ENCODE measurements around the gene UNC45A. TPM values are rescaled to one million over a fixed set of nuclear protein-coding genes. Genes with fewer than 3 reads are reported as not detected.
"Not testable (repeated sequence)": the region's sequence is repeated elsewhere in the genome, so short reads cannot be mapped to it uniquely, and the experiment has no call there.

The UNC45A gene, protein sequence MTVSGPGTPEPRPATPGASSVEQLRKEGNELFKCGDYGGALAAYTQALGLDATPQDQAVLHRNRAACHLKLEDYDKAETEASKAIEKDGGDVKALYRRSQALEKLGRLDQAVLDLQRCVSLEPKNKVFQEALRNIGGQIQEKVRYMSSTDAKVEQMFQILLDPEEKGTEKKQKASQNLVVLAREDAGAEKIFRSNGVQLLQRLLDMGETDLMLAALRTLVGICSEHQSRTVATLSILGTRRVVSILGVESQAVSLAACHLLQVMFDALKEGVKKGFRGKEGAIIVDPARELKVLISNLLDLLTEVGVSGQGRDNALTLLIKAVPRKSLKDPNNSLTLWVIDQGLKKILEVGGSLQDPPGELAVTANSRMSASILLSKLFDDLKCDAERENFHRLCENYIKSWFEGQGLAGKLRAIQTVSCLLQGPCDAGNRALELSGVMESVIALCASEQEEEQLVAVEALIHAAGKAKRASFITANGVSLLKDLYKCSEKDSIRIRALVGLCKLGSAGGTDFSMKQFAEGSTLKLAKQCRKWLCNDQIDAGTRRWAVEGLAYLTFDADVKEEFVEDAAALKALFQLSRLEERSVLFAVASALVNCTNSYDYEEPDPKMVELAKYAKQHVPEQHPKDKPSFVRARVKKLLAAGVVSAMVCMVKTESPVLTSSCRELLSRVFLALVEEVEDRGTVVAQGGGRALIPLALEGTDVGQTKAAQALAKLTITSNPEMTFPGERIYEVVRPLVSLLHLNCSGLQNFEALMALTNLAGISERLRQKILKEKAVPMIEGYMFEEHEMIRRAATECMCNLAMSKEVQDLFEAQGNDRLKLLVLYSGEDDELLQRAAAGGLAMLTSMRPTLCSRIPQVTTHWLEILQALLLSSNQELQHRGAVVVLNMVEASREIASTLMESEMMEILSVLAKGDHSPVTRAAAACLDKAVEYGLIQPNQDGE
- total RNA-seq, result 52.9 TPM
- long read RNA-seq, transcript UNC45A-202 (20 exons, 3,252 nt), result major isoform, 22 of 83 reads
- long read RNA-seq, partial matches to known transcripts, result 53 of 83 reads
- long read RNA-seq, other reads (novel, unspliced or antisense), result 8 of 83 reads

- peak; percentile 96 for DNase-seq (ENCODE audit: low spot score)
Observed at GRCh38 chr15:90934949-90935751, at the start of gene UNC45A. UNC45A (plus strand) TSS chr15:90935285; CDS start chr15:90935325, 40 bp downstream.

DNA sequence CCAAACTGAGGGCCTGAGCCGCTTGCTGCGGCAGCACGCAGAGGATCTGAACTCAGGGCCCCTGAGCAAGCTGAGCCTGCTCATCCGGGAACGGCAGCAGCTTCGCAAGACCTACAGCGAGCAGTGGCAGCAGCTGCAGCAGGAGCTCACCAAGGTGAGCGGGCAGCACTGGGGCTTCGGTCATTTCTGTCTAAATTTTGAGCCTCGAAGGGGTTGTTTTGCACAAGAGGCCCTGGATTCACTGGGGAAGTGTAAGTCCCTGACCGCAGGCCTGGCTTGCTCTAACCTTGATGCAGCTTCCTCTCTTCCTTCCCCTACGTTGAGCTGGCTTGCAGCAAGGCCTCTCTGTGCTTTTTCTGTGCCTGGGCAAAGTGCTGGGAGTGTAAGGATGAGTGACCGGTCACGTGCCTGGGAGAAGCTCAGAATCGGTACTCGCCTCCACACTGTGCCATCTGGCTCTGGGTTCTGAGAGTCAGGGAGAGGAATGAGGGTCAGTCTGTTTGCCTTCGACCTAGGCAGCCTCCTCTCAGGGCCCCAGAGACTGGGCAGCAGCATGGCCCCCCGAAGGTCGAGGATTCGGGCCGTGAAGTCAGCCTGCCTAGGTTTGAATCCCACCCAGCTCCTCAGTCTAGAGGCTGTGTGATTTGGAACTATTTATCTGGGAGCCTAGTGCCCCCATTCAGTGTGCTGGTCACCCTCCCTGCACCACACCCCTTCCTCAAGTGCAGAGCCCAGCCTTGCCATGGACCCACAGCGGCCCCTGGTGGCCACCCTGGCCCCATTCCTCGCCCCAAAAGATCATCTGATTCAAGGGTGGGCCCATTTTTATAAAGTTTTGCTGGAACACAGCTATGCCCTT lies 49.4 kb upstream of the UNC45A start:
- DNase-seq (ENCODE audit: low spot score), result no peak

- DNase-seq (ENCODE audit: low spot score), result no peak
Observed at GRCh38 chr15:90886291-90886614, 48.8 kb upstream of the UNC45A start.

GRCh38 chr15:90887037-90887481 lies 48.0 kb upstream of the UNC45A start:
- no peak for DNase-seq (ENCODE audit: low spot score)

DNA sequence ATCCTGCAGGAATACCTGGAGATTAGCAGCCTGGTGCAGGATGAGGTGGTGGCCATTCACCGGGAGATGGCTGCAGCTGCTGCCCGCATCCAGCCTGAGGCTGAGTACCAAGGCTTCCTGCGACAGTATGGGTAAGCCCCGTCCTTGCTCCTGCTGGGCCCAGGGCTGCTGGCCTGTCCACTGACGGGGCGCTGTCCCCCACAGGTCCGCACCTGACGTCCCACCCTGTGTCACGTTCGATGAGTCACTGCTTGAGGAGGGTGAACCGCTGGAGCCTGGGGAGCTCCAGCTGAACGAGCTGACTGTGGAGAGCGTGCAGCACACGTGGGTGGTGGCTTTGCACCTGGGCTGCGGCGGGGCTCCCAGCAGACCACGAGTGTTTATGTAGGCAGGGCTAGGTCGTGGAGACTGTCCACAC lies 45.8 kb upstream of the UNC45A start:
- no peak for DNase-seq (ENCODE audit: low spot score)

DNA sequence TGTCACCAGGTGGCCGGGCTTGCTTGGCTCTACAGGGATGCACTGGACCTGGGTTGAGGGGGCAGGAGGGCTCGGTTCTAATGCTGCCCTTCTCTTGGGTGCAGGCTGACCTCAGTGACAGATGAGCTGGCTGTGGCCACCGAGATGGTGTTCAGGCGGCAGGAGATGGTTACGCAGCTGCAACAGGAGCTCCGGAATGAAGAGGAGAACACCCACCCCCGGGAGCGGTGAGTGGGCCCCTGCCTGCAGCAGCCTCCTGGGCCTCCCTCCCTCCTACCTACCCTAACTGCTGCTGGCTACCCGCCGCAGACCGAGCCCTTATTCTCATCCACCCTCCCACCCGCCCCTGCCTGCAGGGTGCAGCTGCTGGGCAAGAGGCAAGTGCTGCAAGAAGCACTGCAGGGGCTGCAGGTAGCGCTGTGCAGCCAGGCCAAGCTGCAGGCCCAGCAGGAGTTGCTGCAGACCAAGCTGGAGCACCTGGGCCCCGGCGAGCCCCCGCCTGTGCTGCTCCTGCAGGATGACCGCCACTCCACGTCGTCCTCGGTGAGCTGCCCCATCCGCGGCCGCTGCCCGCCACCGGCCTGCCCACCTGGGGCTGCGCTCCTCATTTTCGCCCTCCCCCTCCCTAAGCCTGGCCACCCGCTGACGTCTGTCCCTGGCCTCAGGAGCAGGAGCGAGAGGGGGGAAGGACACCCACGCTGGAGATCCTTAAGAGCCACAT lies 45.2 kb upstream of the UNC45A start:
- no peak for DNase-seq (ENCODE audit: low spot score)

DNA sequence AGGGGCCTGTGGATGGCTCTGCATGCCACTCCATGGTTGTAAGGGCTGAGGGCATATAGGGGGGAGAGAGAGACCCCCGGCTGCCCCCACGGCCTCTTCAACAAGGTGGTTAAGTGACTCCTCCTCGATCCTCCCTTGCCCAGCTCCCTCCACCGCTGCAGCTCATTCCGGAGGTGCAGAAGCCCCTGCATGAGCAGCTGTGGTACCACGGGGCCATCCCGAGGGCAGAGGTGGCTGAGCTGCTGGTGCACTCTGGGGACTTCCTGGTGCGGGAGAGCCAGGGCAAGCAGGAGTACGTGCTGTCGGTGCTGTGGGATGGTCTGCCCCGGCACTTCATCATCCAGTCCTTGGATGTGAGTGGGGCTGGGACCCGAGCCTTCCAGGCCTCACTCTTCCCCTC lies 44.2 kb upstream of the UNC45A start:
- DNase-seq (ENCODE audit: low spot score), result no peak

DNA sequence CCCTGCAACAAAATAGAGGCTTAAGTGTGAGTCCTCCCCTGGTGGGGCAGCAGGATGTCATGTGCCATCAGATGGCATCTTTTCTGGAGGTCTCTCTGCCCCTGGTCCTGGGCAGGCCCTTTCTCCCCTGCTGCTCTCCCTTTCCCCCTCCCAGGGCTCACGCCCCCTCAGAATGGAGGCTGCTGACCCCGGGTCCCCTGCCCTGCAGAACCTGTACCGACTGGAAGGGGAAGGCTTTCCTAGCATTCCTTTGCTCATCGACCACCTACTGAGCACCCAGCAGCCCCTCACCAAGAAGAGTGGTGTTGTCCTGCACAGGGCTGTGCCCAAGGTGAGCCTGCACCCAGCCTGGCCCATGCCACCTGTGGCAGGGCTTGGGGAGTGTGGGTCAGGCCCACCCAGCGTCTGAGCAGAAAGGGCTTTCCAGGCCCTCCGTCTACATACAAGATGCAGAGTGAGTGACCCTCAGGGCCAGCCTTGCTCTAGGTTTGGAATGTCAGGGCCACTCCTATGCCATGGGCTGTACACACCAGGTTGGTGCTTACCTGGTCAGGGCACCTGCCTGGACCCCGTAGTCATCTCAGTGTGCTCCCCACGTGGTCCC lies 43.6 kb upstream of the UNC45A start:
- no peak for DNase-seq (ENCODE audit: low spot score)

DNA sequence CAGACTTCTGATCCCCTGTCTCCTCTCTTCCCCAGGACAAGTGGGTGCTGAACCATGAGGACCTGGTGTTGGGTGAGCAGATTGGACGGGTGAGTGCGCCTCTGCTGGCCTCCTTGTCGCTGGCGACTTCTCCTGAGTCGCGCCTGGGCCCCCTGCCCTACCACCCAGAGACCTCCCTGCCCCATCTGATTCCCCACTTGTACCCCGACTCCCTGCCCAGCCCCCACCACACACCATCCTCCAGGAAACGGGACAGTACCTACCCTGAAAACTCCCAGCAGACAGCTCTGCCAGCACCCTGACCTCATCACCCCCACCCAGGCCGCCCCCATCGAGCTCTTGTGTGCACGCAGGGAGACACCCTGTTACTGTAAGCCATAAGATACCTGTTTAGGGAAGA lies 43.1 kb upstream of the UNC45A start:
- no peak for DNase-seq (ENCODE audit: low spot score)

- DNase-seq (ENCODE audit: low spot score), result no peak
Observed at GRCh38 chr15:90892498-90893174, 42.4 kb upstream of the UNC45A start.

DNA sequence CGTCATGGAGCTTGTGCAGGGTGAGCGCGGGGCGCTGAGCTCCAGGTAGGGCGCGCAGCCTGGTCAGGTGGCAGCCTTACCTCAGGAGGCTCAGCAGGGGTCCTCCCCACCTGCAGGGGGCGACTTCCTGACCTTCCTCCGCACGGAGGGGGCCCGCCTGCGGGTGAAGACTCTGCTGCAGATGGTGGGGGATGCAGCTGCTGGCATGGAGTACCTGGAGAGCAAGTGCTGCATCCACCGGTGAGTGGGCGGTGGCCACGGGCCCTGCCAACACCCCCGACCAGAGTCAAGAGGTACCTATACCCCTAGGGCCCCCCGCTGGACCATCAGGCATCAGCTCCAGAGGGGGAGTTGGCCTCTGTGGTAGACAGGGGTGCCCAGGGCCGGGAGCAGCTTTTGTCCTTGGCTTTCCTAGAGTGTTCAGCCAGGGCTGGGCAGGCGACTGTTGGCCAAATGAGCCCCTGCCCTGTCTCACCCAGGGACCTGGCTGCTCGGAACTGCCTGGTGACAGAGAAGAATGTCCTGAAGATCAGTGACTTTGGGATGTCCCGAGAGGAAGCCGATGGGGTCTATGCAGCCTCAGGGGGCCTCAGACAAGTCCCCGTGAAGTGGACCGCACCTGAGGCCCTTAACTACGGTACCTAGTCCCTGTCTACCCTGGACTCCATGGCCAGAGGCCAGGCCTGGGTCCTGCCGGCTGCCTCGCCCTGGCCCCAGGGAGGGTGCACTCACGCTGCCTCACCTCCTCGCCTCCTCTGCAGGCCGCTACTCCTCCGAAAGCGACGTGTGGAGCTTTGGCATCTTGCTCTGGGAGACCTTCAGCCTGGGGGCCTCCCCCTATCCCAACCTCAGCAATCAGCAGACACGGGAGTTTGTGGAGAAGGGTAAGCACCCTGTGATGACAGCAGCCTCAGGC lies 41.7 kb upstream of the UNC45A start:
- no peak for DNase-seq (ENCODE audit: low spot score)

GRCh38 chr15:90895571-90896117 lies 39.4 kb upstream of the UNC45A start:
- DNase-seq (ENCODE audit: low spot score), result no peak

DNA sequence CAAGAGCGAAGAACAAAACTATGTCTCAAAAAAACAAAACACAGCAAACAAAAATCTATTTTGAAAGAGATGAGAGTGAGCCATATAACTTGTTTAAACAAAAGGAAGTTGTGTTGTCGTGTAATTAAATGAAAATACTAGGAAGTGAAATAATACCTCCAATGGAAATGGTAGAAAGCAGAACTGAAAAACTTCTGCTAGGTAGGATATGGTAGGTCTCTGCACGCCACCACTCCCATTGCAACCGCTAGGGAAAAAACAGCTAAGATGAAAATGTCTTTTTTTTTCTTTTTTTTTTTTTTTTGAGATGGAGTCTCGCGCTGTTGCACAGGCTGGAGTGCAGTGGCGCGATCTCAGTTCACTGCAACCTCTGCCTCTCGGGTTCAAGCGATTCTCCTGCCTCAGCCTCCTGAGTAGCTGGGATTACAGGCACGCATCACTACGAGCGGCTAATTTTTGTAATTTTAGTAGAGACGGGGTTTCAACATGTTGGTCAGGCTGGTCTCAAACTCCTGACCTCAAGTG lies 37.9 kb upstream of the UNC45A start:
- DNase-seq (ENCODE audit: low spot score), result not testable (repeated sequence)

DNA sequence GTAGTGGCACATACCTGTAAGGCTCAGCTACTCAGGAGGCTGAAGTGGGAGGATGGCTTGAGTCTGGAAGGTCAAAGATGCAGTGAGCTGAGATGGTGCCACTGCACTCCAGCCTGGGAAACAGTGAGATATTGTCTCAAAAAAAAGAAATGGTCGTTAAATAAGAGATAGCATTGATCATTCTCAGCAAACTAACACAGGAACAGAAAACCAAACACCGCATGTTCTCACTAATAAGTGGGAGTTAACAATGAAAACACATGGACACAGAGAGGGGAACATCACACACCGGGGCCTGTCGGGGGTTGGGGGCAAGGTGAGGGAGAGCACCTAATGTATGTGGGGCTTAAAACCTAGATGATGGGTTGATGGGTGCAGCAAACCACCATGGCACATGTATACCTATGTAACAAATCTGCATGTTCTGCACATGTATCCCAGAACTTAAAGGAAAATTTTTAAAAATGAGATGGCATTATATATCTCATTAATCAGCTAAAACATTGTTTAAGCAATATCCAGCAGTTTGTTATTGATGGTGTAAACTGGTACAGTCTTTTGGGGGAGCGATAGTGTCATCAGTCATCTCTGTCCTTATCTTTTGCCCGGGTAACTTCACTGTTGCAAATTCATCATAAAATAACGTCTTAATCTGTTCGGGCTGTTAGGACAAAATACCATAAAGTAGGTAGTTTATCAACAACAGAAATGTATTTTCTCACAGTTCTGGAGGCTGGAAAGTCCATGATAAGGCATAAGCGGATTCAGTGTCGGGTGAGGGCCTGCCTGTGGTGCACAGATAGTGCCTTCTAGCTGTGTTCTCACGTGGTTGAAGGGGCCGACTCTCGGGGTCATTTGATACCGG lies 33.7 kb upstream of the UNC45A start:
- DNase-seq (ENCODE audit: low spot score), result no peak

DNA sequence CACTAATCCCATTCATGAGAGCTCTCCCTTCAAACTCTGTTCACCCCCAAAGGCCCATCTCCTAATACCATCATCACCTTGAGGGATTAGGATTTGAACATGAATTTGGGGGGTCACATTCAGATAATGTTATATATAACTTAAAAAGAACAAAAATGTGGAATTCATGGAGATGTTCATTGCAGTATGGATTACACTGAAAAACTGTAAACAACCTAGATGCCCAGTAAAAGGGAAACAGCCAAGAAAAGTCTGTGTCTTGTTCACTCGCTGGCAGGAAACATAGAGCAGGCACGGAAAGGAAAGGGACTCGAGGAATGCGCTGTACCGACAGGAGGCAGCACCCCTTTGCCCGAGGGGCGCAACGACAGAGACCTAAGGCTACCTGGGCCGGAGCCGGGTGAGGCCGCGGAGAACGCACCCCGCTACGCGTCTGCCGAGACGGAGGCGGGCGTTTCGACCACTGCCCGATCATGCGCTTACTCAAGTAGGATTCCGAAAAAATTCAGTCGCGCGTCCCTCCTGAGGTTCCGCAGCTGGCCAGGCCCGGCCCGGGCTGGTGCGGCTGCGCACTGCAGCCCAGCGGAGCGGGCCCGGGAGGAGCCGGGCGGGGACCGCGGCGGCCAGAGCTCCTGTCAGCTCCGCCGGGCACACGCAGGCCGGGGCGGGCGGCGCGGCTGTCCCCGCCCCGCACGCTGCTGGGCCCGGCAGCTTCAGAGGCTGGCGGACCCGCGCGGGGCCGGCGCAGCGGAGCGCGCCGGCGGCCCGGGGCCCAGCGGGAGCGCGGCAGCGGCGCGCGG lies 32.8 kb upstream of the UNC45A start:
- DNase-seq (ENCODE audit: low spot score), result no peak

Measured in mesenteric fat pad (tissue), 1 donor.